Activated naive CD4-positive, alpha-beta T cell treated with anti-CD3 and anti-CD28 coated beads, Interleukin-2, amount 10 ng/mL, durations not matched to agents 7 days and 5 days (primary cell): ENCODE measurements around the gene MEGF8.

Experiments used
- CTCF ChIA-PET: fragments of 350-600 bp; sonication (Branson Sonifier 250); formaldehyde crosslinking; loops from one replicate; lab custom pipeline; 2021; ENCODE audit warnings: antibody characterized with exemption; lab: Charles Lee
- DNase-seq: peaks from one replicate; pipeline ENCODE4 v3.0.0-alpha.2; 2020
- H3K27ac Mint-ChIP-seq: one replicate; pipeline ENCODE4 v1.8.0; 2021; ENCODE audit warnings: mild to moderate bottlenecking, moderate library complexity, mixed read lengths
- H3K27me3 Mint-ChIP-seq: one replicate; pipeline ENCODE4 v1.8.0; 2021; ENCODE audit warnings: mild to moderate bottlenecking, mixed read lengths
- H3K36me3 Mint-ChIP-seq: one replicate; pipeline ENCODE4 v1.8.0; 2021; ENCODE audit warnings: mixed read lengths
- H3K4me1 Mint-ChIP-seq: one replicate; pipeline ENCODE4 v1.8.0; 2021; ENCODE audit warnings: mixed read lengths
- H3K4me3 Mint-ChIP-seq: one replicate; pipeline ENCODE4 v1.8.0; 2021; ENCODE audit warnings: mild to moderate bottlenecking, moderate library complexity, mixed read lengths
- H3K9me3 Mint-ChIP-seq: one replicate; pipeline ENCODE4 v1.8.0; 2021; ENCODE audit warnings: mixed read lengths

Gene MEGF8

GRCh38 chr19:42370068-42370520 is 44.7 kb downstream of the MEGF8 start:
- no peaks in the 10 kb centered on the region for H3K9me3 Mint-ChIP-seq
- no peak for DNase-seq
- CTCF ChIA-PET: no interaction called here
- H3K4me1 Mint-ChIP-seq: no peaks in the 10 kb centered on the region
- H3K27ac Mint-ChIP-seq: no peak overlapping the region
- no peak overlapping the region for H3K4me3 Mint-ChIP-seq
- no peaks in the 10 kb centered on the region for H3K36me3 Mint-ChIP-seq
- H3K27me3 Mint-ChIP-seq: peaks cover 2% of the 10 kb centered on the region

- H3K9me3 Mint-ChIP-seq: no peaks in the 10 kb centered on the region
- H3K36me3 Mint-ChIP-seq: no peaks in the 10 kb centered on the region
- no peaks in the 10 kb centered on the region for H3K4me1 Mint-ChIP-seq
- no peaks in the 10 kb centered on the region for H3K27me3 Mint-ChIP-seq
- DNase-seq: no peak
- CTCF ChIA-PET: no interaction called here
- H3K27ac Mint-ChIP-seq: no peak overlapping the region
- H3K4me3 Mint-ChIP-seq: no peak overlapping the region
These were observed 45.3 kb downstream of the MEGF8 start for GRCh38 chr19:42370626-42371175.

GRCh38 chr19:42374826-42375376 is 49.5 kb downstream of the MEGF8 start:
- H3K9me3 Mint-ChIP-seq: no peaks in the 10 kb centered on the region
- peaks cover 19% of the 10 kb centered on the region for H3K27me3 Mint-ChIP-seq
- H3K27ac Mint-ChIP-seq: no peak overlapping the region
- CTCF ChIA-PET: no interaction called here
- H3K36me3 Mint-ChIP-seq: no peaks in the 10 kb centered on the region
- no peaks in the 10 kb centered on the region for H3K4me1 Mint-ChIP-seq
- H3K4me3 Mint-ChIP-seq: no peak overlapping the region
- no peak for DNase-seq

GRCh38 chr19:42375415-42376176 is 50.2 kb downstream of the MEGF8 start:
- no peaks in the 10 kb centered on the region for H3K9me3 Mint-ChIP-seq
- H3K4me1 Mint-ChIP-seq: no peaks in the 10 kb centered on the region
- H3K27ac Mint-ChIP-seq: no peak overlapping the region
- peaks cover 26% of the 10 kb centered on the region for H3K27me3 Mint-ChIP-seq
- H3K4me3 Mint-ChIP-seq: no peak overlapping the region
- no peaks in the 10 kb centered on the region for H3K36me3 Mint-ChIP-seq
- CTCF ChIA-PET: no interaction called here
- DNase-seq: no peak

GRCh38 chr19:42376177-42376555 is 50.7 kb downstream of the MEGF8 start:
- H3K36me3 Mint-ChIP-seq: no peaks in the 10 kb centered on the region
- H3K4me3 Mint-ChIP-seq: no peak overlapping the region
- H3K4me1 Mint-ChIP-seq: no peaks in the 10 kb centered on the region
- no peaks in the 10 kb centered on the region for H3K9me3 Mint-ChIP-seq
- H3K27ac Mint-ChIP-seq: no peak overlapping the region
- peaks cover 31% of the 10 kb centered on the region for H3K27me3 Mint-ChIP-seq
- CTCF ChIA-PET: no interaction called here
- no peak for DNase-seq

- CTCF ChIA-PET: interaction anchor here (1.9 kb wide), 1 partner anchor 22 kb away, joined by 7 read pairs; no protein-coding TSS in a partner anchor
- Mint-ChIP-seq H3K4me3 (no peak overlapping the region), H3K4me1 (no peaks in the 10 kb centered on the region), H3K27me3 (peaks cover 49% of the 10 kb centered on the region), H3K27ac (no peak overlapping the region), H3K9me3 (no peaks in the 10 kb centered on the region), H3K36me3 (no peaks in the 10 kb centered on the region)
- no peak for DNase-seq
These were observed 53.1 kb downstream of the MEGF8 start for GRCh38 chr19:42378225-42379215.

- Mint-ChIP-seq H3K27ac (no peak overlapping the region), H3K4me1 (no peaks in the 10 kb centered on the region), H3K9me3 (no peaks in the 10 kb centered on the region)
These were observed 54.7 kb downstream of the MEGF8 start for GRCh38 chr19:42380155-42380554.

GRCh38 chr19:42386974-42387707 is 61.7 kb downstream of the MEGF8 start:
- CTCF ChIA-PET: interaction anchor here (1.5 kb wide), 1 partner anchor 14 kb away, joined by 3 read pairs; no protein-coding TSS in a partner anchor
- H3K4me3 Mint-ChIP-seq: peak overlapping the region; percentile 42
- no peaks in the 10 kb centered on the region for H3K9me3 Mint-ChIP-seq
- no peaks in the 10 kb centered on the region for H3K36me3 Mint-ChIP-seq
- peaks cover 12% of the 10 kb centered on the region for H3K4me1 Mint-ChIP-seq
- H3K27ac Mint-ChIP-seq: no peak overlapping the region
- DNase-seq: peak; percentile 80
- H3K27me3 Mint-ChIP-seq: peaks cover 77% of the 10 kb centered on the region

More at GRCh38 chr19:42380155-42380554, 54.7 kb downstream of the MEGF8 start:
- H3K27me3 Mint-ChIP-seq: peaks cover 49% of the 10 kb centered on the region
- CTCF ChIA-PET: interaction anchor here (0.7 to 1.9 kb wide), 2 partner anchors 21 to 43 kb away, joined by 3 to 7 read pairs; no protein-coding TSS in a partner anchor
- H3K36me3 Mint-ChIP-seq: no peaks in the 10 kb centered on the region
- no peak overlapping the region for H3K4me3 Mint-ChIP-seq
- DNase-seq: no peak

GRCh38 chr19:42388851-42389489 is 63.5 kb downstream of the MEGF8 start:
- Mint-ChIP-seq H3K27me3 (peaks cover 79% of the 10 kb centered on the region), H3K36me3 (no peaks in the 10 kb centered on the region), H3K27ac (no peak overlapping the region), H3K9me3 (no peaks in the 10 kb centered on the region), H3K4me1 (peaks cover 12% of the 10 kb centered on the region), H3K4me3 (no peak overlapping the region)
- CTCF ChIA-PET: interaction anchor here (1.1 to 1.5 kb wide), 2 partner anchors 12 to 31 kb away, joined by 3 to 4 read pairs; no protein-coding TSS in a partner anchor
- no peak for DNase-seq

- no peaks in the 10 kb centered on the region for H3K36me3 Mint-ChIP-seq
- H3K9me3 Mint-ChIP-seq: no peaks in the 10 kb centered on the region
- H3K27me3 Mint-ChIP-seq: peaks cover 79% of the 10 kb centered on the region
- H3K27ac Mint-ChIP-seq: no peak within 1 kb of the TSS
- DNase-seq: no peak
- H3K4me3 Mint-ChIP-seq: no peak within 1 kb of the TSS
- peaks cover 12% of the 10 kb centered on the region for H3K4me1 Mint-ChIP-seq
- CTCF ChIA-PET: no interaction called here
These were observed 64.5 kb downstream of the MEGF8 start, which contains the start of gene CNFN for GRCh38 chr19:42389899-42390298. Gene CNFN (minus strand): TSS chr19:42390297. CDS start chr19:42389037, 1,260 bp downstream.

GRCh38 chr19:42392165-42392564 is 66.7 kb downstream of the MEGF8 start:
- no peak for DNase-seq
- Mint-ChIP-seq H3K27me3 (peaks cover 62% of the 10 kb centered on the region), H3K9me3 (no peaks in the 10 kb centered on the region), H3K36me3 (no peaks in the 10 kb centered on the region), H3K4me1 (peaks cover 18% of the 10 kb centered on the region), H3K27ac (no peak overlapping the region), H3K4me3 (no peak overlapping the region)
- CTCF ChIA-PET: no interaction called here

GRCh38 chr19:42394751-42395150 is 69.3 kb downstream of the MEGF8 start:
- no peak for DNase-seq
- Mint-ChIP-seq H3K4me3 (no peak overlapping the region), H3K36me3 (no peaks in the 10 kb centered on the region), H3K4me1 (peaks cover 30% of the 10 kb centered on the region), H3K27ac (no peak overlapping the region), H3K9me3 (no peaks in the 10 kb centered on the region), H3K27me3 (peaks cover 49% of the 10 kb centered on the region)
- CTCF ChIA-PET: no interaction called here
